ENCODE measurements around the gene ZBTB16. TPM values are rescaled to one million over a fixed set of nuclear protein-coding genes. Genes with fewer than 3 reads are reported as not detected.

Gene ZBTB16
- total and polyA plus RNA-seq, 2 of the 13 experiments (the other 11 are each of a cell fraction or from before 2014, with no cell fraction given) = not detected

DNA sequence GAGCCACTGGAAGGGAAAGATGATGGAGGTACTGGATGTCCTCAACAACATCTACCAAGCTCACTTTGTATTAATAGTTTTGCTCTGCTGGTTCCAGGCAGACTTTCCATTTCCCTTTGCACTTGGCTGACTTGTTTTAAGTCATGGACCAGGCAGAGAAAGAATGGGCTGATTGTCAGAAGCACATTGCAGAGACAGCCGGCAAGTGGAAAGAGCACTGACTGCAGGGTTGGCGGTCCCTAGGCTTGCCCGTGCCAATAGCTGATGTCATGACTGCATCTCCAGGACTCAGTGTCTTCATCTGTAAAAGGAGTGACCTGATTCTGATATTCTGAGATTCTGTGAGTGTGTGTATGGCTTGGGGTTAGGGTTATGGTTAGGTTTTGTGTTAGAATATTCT is 215.8 kb downstream of the ZBTB16 start (continued):
- TF ChIP-seq ZNF142 (CRISPR knock-in tag; IDR thresholded peaks at IDR 0.05) = no peak
- TF ChIP-seq CBFB (CRISPR knock-in tag; IDR thresholded peaks at IDR 0.05) = no peak
- TF ChIP-seq ZNF703 (CRISPR knock-in tag; IDR thresholded peaks at IDR 0.05; ENCODE audit: borderline replicate concordance) = no peak

DNA sequence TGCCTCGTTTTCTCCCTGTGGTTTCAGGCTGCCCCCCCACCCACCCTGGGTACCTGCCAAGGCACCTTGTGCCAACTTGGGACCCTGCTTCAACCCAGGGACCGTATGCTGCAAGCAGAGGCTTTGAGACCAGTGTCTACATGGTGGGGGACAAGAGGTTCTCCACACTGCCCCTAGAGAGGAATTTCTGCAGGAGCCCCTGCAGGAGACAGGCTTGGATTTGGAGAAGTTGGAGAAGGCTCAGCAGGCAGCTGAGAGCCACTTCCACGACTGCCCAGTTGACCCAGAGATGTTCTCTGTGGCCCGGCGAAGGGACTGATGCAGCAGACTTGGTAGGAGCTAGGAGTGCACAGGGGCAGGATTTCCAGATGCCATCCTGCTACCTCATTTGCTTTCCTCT is 216.6 kb downstream of the ZBTB16 start:
- FAIRE-seq (no peak), ATAC-seq (no peak), DNase-seq (ENCODE audit: low spot score) (no peak)
- Histone ChIP-seq H4K20me1 (ENCODE audit: insufficient read depth, low read length) (no peaks in the 10 kb centered on the region), H3K27ac (ENCODE audit: extremely low read length, insufficient read depth, low read length) (no peak overlapping the region), H3K9ac (ENCODE audit: insufficient read depth, low read depth, low read length) (no peak overlapping the region), H3K4me2 (ENCODE audit: low read depth, low read length) (no peak overlapping the region), H3K36me3 (replicated peaks in 1 of 2; ENCODE audit: control insufficient read depth in 1 of 2, insufficient read depth in 2 of 2, low read length in 2 of 2) (no peaks in the 10 kb centered on the region), H3K4me1 (ENCODE audit: insufficient read depth, low read length) (no peaks in the 10 kb centered on the region), H3K27me3 (ENCODE audit: control insufficient read depth in 1 of 2, insufficient read depth in 2 of 2, low read length in 2 of 2) (peaks cover 2 to 32% of the 10 kb centered on the region in 2 experiments; a peak in 4 of 5 replicates), H3K9me3 (ENCODE audit: low read length) (no peaks in the 10 kb centered on the region), H3K79me2 (ENCODE audit: insufficient read depth, low read length) (no peaks in the 10 kb centered on the region), H3K4me3 (replicated peaks in 1 of 3; ENCODE audit: insufficient read depth in 1 of 3, low read depth in 2 of 3, low read length in 3 of 3) (no peak overlapping the region), H2AFZ (ENCODE audit: low read length) (no peak overlapping the region)
- intact Hi-C loops (cut with micrococcal nuclease; ENCODE audit: unreplicated experiment) = no loop called here
- POLR2A ChIA-PET = no interaction called here
- no TSS peak for BruUV-seq (replicated peaks)
- CTCF ChIA-PET (ENCODE audit: low intra/inter-chr PET ratio, low total read pairs) = no interaction called here
- 28% methylated on average over 3 of the region's 5 CpGs for WGBS (ENCODE audit: low lambda C conversion rate)
- in situ Hi-C loops (cut with HindIII; ENCODE audit: extremely low pct_ligation_motif_present, low pct_unique_long_range_greater_than_20kb) = no loop called here
- TF ChIP-seq NR2F2 (IDR thresholded peaks at IDR 0.05; ENCODE audit: borderline replicate concordance, low read depth) (no peak), MTA3 (CRISPR knock-in tag; IDR thresholded peaks at IDR 0.05) (no peak), GTF3A (CRISPR knock-in tag; conservative IDR thresholded peaks at IDR 0.05) (no peak), AGO1 (IDR thresholded peaks at IDR 0.05; ENCODE audit: low read depth, low read length, poor library complexity, severe bottlenecking) (no peak), FOXC1 (CRISPR knock-in tag; IDR thresholded peaks at IDR 0.05; ENCODE audit: borderline replicate concordance) (no peak), ETV6 (CRISPR knock-in tag; conservative IDR thresholded peaks at IDR 0.05) (no peak), ZNF24 (IDR thresholded peaks at IDR 0.05) (no peak), ZNF451 (CRISPR knock-in tag; IDR thresholded peaks at IDR 0.05) (no peak), SKI (IDR thresholded peaks at IDR 0.05; ENCODE audit: partially characterized antibody) (no peak), SP5 (CRISPR knock-in tag; IDR thresholded peaks at IDR 0.05; ENCODE audit: borderline replicate concordance, low read depth) (no peak), IRF9 (CRISPR knock-in tag; IDR thresholded peaks at IDR 0.05; ENCODE audit: borderline replicate concordance) (no peak), ZNF510 (CRISPR knock-in tag; IDR thresholded peaks at IDR 0.05; ENCODE audit: low read depth) (no peak)
- TF ChIP-seq, protein P1, sequence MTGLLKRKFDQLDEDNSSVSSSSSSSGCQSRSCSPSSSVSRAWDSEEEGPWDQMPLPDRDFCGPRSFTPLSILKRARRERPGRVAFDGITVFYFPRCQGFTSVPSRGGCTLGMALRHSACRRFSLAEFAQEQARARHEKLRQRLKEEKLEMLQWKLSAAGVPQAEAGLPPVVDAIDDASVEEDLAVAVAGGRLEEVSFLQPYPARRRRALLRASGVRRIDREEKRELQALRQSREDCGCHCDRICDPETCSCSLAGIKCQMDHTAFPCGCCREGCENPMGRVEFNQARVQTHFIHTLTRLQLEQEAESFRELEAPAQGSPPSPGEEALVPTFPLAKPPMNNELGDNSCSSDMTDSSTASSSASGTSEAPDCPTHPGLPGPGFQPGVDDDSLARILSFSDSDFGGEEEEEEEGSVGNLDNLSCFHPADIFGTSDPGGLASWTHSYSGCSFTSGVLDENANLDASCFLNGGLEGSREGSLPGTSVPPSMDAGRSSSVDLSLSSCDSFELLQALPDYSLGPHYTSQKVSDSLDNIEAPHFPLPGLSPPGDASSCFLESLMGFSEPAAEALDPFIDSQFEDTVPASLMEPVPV (CRISPR knock-in tag; IDR thresholded peaks at IDR 0.05) = no peak

Data from HepG2 (cell line).